Measurements from ENCODE around the gene GSS. TPM values are rescaled to one million over a fixed set of nuclear protein-coding genes. Genes with fewer than 3 reads are reported as not detected.

GSS gene
- total RNA-seq, 1 donor from 2014 or later, result 72.5 TPM

- no peak for TF ChIP-seq CTCF (IDR thresholded peaks at IDR 0.05; ENCODE audit: unreplicated experiment)
- H3K36me3 Mint-ChIP-seq (ENCODE audit: insufficient read depth), result peaks cover 14% of the 10 kb centered on the region
- no peaks in the 10 kb centered on the region for H3K9me3 Mint-ChIP-seq (ENCODE audit: low read depth)
- H3K4me1 Mint-ChIP-seq (ENCODE audit: low read depth), result peaks cover 21% of the 10 kb centered on the region
- DNase-seq (ENCODE audit: low spot score, unreplicated experiment), result no peak
- H3K27me3 Mint-ChIP-seq, result peaks cover 6% of the 10 kb centered on the region
- H3K27ac Mint-ChIP-seq, result no peak overlapping the region
- H3K4me3 Mint-ChIP-seq (ENCODE audit: low read depth), result peak overlapping the region; percentile 33
Observed at GRCh38 chr20:34953960-34954359, 1.6 kb downstream of the GSS start.

GRCh38 chr20:34952671-34953070, 2.9 kb downstream of the GSS start:
- DNase-seq (ENCODE audit: low spot score, unreplicated experiment), result no peak
- no peak for TF ChIP-seq CTCF (IDR thresholded peaks at IDR 0.05; ENCODE audit: unreplicated experiment)
- H3K27me3 Mint-ChIP-seq, result peaks cover 6% of the 10 kb centered on the region
- H3K36me3 Mint-ChIP-seq (ENCODE audit: insufficient read depth), result peaks cover 14% of the 10 kb centered on the region
- no peaks in the 10 kb centered on the region for H3K9me3 Mint-ChIP-seq (ENCODE audit: low read depth)
- no peak overlapping the region for H3K4me3 Mint-ChIP-seq (ENCODE audit: low read depth)
- H3K27ac Mint-ChIP-seq, result no peak overlapping the region
- H3K4me1 Mint-ChIP-seq (ENCODE audit: low read depth), result peaks cover 21% of the 10 kb centered on the region

GRCh38 chr20:34951652-34952051, 4.0 kb downstream of the GSS start:
- Mint-ChIP-seq H3K4me3 (ENCODE audit: low read depth) (no peak overlapping the region), H3K27ac (no peak overlapping the region)

GRCh38 chr20:34951252-34951651, 4.4 kb downstream of the GSS start:
- H3K36me3 Mint-ChIP-seq (ENCODE audit: insufficient read depth), result peaks cover 14% of the 10 kb centered on the region
- no peak overlapping the region for H3K27ac Mint-ChIP-seq
- H3K27me3 Mint-ChIP-seq, result no peaks in the 10 kb centered on the region
- peaks cover 15% of the 10 kb centered on the region for H3K4me1 Mint-ChIP-seq (ENCODE audit: low read depth)
- no peak for TF ChIP-seq CTCF (IDR thresholded peaks at IDR 0.05; ENCODE audit: unreplicated experiment)
- no peak for DNase-seq (ENCODE audit: low spot score, unreplicated experiment)
- no peak overlapping the region for H3K4me3 Mint-ChIP-seq (ENCODE audit: low read depth)
- H3K9me3 Mint-ChIP-seq (ENCODE audit: low read depth), result no peaks in the 10 kb centered on the region

More at GRCh38 chr20:34951652-34952051, 4.0 kb downstream of the GSS start:
- DNase-seq (ENCODE audit: low spot score, unreplicated experiment), result no peak
- peaks cover 14% of the 10 kb centered on the region for H3K36me3 Mint-ChIP-seq (ENCODE audit: insufficient read depth)
- H3K9me3 Mint-ChIP-seq (ENCODE audit: low read depth), result no peaks in the 10 kb centered on the region
- H3K4me1 Mint-ChIP-seq (ENCODE audit: low read depth), result peaks cover 19% of the 10 kb centered on the region
- TF ChIP-seq CTCF (IDR thresholded peaks at IDR 0.05; ENCODE audit: unreplicated experiment), result no peak
- peaks cover 2% of the 10 kb centered on the region for H3K27me3 Mint-ChIP-seq

GRCh38 chr20:34949120-34949519, 6.5 kb downstream of the GSS start:
- H3K4me3 Mint-ChIP-seq (ENCODE audit: low read depth), result no peak overlapping the region
- TF ChIP-seq CTCF (IDR thresholded peaks at IDR 0.05; ENCODE audit: unreplicated experiment), result no peak

More at GRCh38 chr20:34949120-34949519, 6.5 kb downstream of the GSS start:
- no peaks in the 10 kb centered on the region for H3K27me3 Mint-ChIP-seq
- DNase-seq (ENCODE audit: low spot score, unreplicated experiment), result no peak
- H3K27ac Mint-ChIP-seq, result no peak overlapping the region
- no peaks in the 10 kb centered on the region for H3K9me3 Mint-ChIP-seq (ENCODE audit: low read depth)
- peaks cover 2% of the 10 kb centered on the region for H3K4me1 Mint-ChIP-seq (ENCODE audit: low read depth)
- peaks cover 16% of the 10 kb centered on the region for H3K36me3 Mint-ChIP-seq (ENCODE audit: insufficient read depth)

Data from progenitor cell of endocrine pancreas (in vitro differentiated cells).